GM18909 (cell line): ENCODE data around the gene CEP68.

ENCODE experiments used
- ATAC-seq: cut with Tn5 transposase; IDR thresholded peaks from one replicate; pipeline ENCODE4 v1.9.1; 2021; ENCODE audit warnings: mild to moderate bottlenecking; ENCODE audit not compliant: unreplicated experiment, poor library complexity

The CEP68 gene

GRCh38 chr2:65055422-65056214 lies 598 bp upstream of the CEP68 start:
- peak; percentile 40 for ATAC-seq

GRCh38 chr2:65057054-65057375 lies 799 bp downstream of the CEP68 start:
- no peak for ATAC-seq

GRCh38 chr2:65057391-65058052 lies 1.3 kb downstream of the CEP68 start:
- ATAC-seq, result no peak

GRCh38 chr2:65059071-65059470 lies 2.9 kb downstream of the CEP68 start:
- ATAC-seq, result no peak

- no peak for ATAC-seq
These were observed 5.1 kb downstream of the CEP68 start for GRCh38 chr2:65061146-65061909.

GRCh38 chr2:65061910-65062339 lies 5.7 kb downstream of the CEP68 start:
- no peak for ATAC-seq

- ATAC-seq, result no peak
These were observed 6.9 kb downstream of the CEP68 start for GRCh38 chr2:65062843-65063825.

GRCh38 chr2:65064728-65065552 lies 8.7 kb downstream of the CEP68 start:
- ATAC-seq, result peak; percentile 85

- ATAC-seq, result no peak
These were observed 11.8 kb downstream of the CEP68 start for GRCh38 chr2:65067806-65068553.

- ATAC-seq, result no peak
These were observed 13.2 kb downstream of the CEP68 start for GRCh38 chr2:65069439-65069824.

- ATAC-seq, result no peak
These were observed 14.1 kb downstream of the CEP68 start for GRCh38 chr2:65070172-65070830.

- ATAC-seq, result no peak
These were observed 14.6 kb downstream of the CEP68 start for GRCh38 chr2:65070856-65071255.

- no peak for ATAC-seq
These were observed 15.4 kb downstream of the CEP68 start for GRCh38 chr2:65071499-65072180.

GRCh38 chr2:65072181-65072970 lies 16.2 kb downstream of the CEP68 start:
- peak; percentile 61 for ATAC-seq

GRCh38 chr2:65073879-65074565 lies 17.8 kb downstream of the CEP68 start:
- no peak for ATAC-seq

- no peak for ATAC-seq
These were observed 19.0 kb downstream of the CEP68 start for GRCh38 chr2:65075176-65075575.
